ENCODE measurements around the gene ANKMY1. TPM values are rescaled to one million over a fixed set of nuclear protein-coding genes. Genes with fewer than 3 reads are reported as not detected.
"Not testable (repeated sequence)": the region's sequence is repeated elsewhere in the genome, so short reads cannot be mapped to it uniquely, and the experiment has no call there.

The ANKMY1 gene
- total RNA-seq, 1 donor from 2014 or later = 25.1 TPM

- intact Hi-C loops (cut with micrococcal nuclease) = loop anchor here (10.0 kb wide), 1 partner anchor 587 kb away; the partner anchor contains the start of gene PPP1R7
- Mint-ChIP-seq H3K9me3 (no peaks in the 10 kb centered on the region), H3K4me3 (ENCODE audit: low read depth) (peak overlapping the region; percentile 90), H3K27ac (peak overlapping the region; percentile 88), H3K36me3 (ENCODE audit: low read depth) (peaks cover 30% of the 10 kb centered on the region), H3K4me1 (ENCODE audit: low read depth) (peaks cover 54% of the 10 kb centered on the region), H3K27me3 (ENCODE audit: low read depth) (no peaks in the 10 kb centered on the region)
- DNase-seq (ENCODE audit: low spot score) = peak; percentile 24
These were observed 9.5 kb upstream of the ANKMY1 start for GRCh38 chr2:240567137-240567871.

GRCh38 chr2:240566203-240567136, 8.7 kb upstream of the ANKMY1 start:
- Mint-ChIP-seq H3K27me3 (ENCODE audit: low read depth) (no peaks in the 10 kb centered on the region), H3K27ac (peak overlapping the region; percentile 97), H3K36me3 (ENCODE audit: low read depth) (peaks cover 38% of the 10 kb centered on the region), H3K4me1 (ENCODE audit: low read depth) (peaks cover 61% of the 10 kb centered on the region), H3K4me3 (ENCODE audit: low read depth) (peak overlapping the region; percentile 94), H3K9me3 (no peaks in the 10 kb centered on the region)
- intact Hi-C loops (cut with micrococcal nuclease) = loop anchor here (1.0 to 10.0 kb wide), 3 partner anchors 55 to 588 kb away; partner anchors contain the start of gene PPP1R7
- peak; percentile 93 for DNase-seq (ENCODE audit: low spot score)

- no peaks in the 10 kb centered on the region for H3K27me3 Mint-ChIP-seq (ENCODE audit: low read depth)
- H3K4me1 Mint-ChIP-seq (ENCODE audit: low read depth) = peaks cover 59% of the 10 kb centered on the region
- no peaks in the 10 kb centered on the region for H3K9me3 Mint-ChIP-seq
- H3K4me3 Mint-ChIP-seq (ENCODE audit: low read depth) = peak overlapping the region; percentile 94
- peaks cover 41% of the 10 kb centered on the region for H3K36me3 Mint-ChIP-seq (ENCODE audit: low read depth)
- DNase-seq (ENCODE audit: low spot score) = peak; percentile 93
- intact Hi-C loops (cut with micrococcal nuclease) = loop anchor here (1.0 to 10.0 kb wide), 5 partner anchors 21 to 589 kb away; partner anchors contain the start of genes CAPN10, GPR35 and PPP1R7
- H3K27ac Mint-ChIP-seq = peak overlapping the region; percentile 97
These were observed 7.8 kb upstream of the ANKMY1 start for GRCh38 chr2:240565333-240566202.

GRCh38 chr2:240564561-240565332, 7.0 kb upstream of the ANKMY1 start:
- DNase-seq (ENCODE audit: low spot score) = peak; percentile 18
- Mint-ChIP-seq H3K4me3 (ENCODE audit: low read depth) (peak overlapping the region; percentile 94), H3K4me1 (ENCODE audit: low read depth) (peaks cover 57% of the 10 kb centered on the region), H3K36me3 (ENCODE audit: low read depth) (peaks cover 45% of the 10 kb centered on the region), H3K27me3 (ENCODE audit: low read depth) (no peaks in the 10 kb centered on the region), H3K27ac (peak overlapping the region; percentile 97), H3K9me3 (no peaks in the 10 kb centered on the region)
- intact Hi-C loops (cut with micrococcal nuclease) = loop anchor here (1.0 to 10.0 kb wide), 4 partner anchors 22 to 653 kb away; partner anchors contain the start of genes CAPN10, GPR35 and PPP1R7

- H3K4me3 Mint-ChIP-seq (ENCODE audit: low read depth) = peak overlapping the region; percentile 94
- intact Hi-C loops (cut with micrococcal nuclease) = loop anchor here (5.0 to 10.0 kb wide), 2 partner anchors 591 to 653 kb away; partner anchors contain the start of gene PPP1R7
- H3K27ac Mint-ChIP-seq = peak overlapping the region; percentile 97
- H3K9me3 Mint-ChIP-seq = no peaks in the 10 kb centered on the region
- H3K4me1 Mint-ChIP-seq (ENCODE audit: low read depth) = peaks cover 58% of the 10 kb centered on the region
- DNase-seq (ENCODE audit: low spot score) = no peak
- peaks cover 52% of the 10 kb centered on the region for H3K36me3 Mint-ChIP-seq (ENCODE audit: low read depth)
- H3K27me3 Mint-ChIP-seq (ENCODE audit: low read depth) = no peaks in the 10 kb centered on the region
These were observed 6.3 kb upstream of the ANKMY1 start for GRCh38 chr2:240563951-240564560.

GRCh38 chr2:240563231-240563630, 5.4 kb upstream of the ANKMY1 start:
- DNase-seq (ENCODE audit: low spot score); H3K4me3 Mint-ChIP-seq (ENCODE audit: low read depth); H3K27me3 Mint-ChIP-seq (ENCODE audit: low read depth); H3K27ac Mint-ChIP-seq; H3K9me3 Mint-ChIP-seq: not testable (repeated sequence)
- Mint-ChIP-seq H3K4me1 (ENCODE audit: low read depth) (peaks cover 66% of the 10 kb centered on the region), H3K36me3 (ENCODE audit: low read depth) (peaks cover 60% of the 10 kb centered on the region)
- intact Hi-C loops (cut with micrococcal nuclease) = loop anchor here (5.0 to 10.0 kb wide), 2 partner anchors 592 to 654 kb away; partner anchors contain the start of gene PPP1R7

GRCh38 chr2:240561325-240561971, 3.7 kb upstream of the ANKMY1 start:
- Mint-ChIP-seq H3K27ac (peak overlapping the region; percentile 87), H3K9me3 (no peaks in the 10 kb centered on the region), H3K4me1 (ENCODE audit: low read depth) (peaks cover 66% of the 10 kb centered on the region), H3K4me3 (ENCODE audit: low read depth) (peak overlapping the region; percentile 83), H3K36me3 (ENCODE audit: low read depth) (peaks cover 62% of the 10 kb centered on the region), H3K27me3 (ENCODE audit: low read depth) (no peaks in the 10 kb centered on the region)
- intact Hi-C loops (cut with micrococcal nuclease) = loop anchor here (1.0 to 10.0 kb wide), 8 partner anchors 25 to 753 kb away; partner anchors contain the start of genes CAPN10, GPC1, GPR35 and HDLBP
- DNase-seq (ENCODE audit: low spot score) = peak; percentile 10

- DNase-seq (ENCODE audit: low spot score) = peak; percentile 98
- no peaks in the 10 kb centered on the region for H3K27me3 Mint-ChIP-seq (ENCODE audit: low read depth)
- peaks cover 63% of the 10 kb centered on the region for H3K4me1 Mint-ChIP-seq (ENCODE audit: low read depth)
- H3K27ac Mint-ChIP-seq = peak overlapping the region; percentile 87
- no peaks in the 10 kb centered on the region for H3K9me3 Mint-ChIP-seq
- intact Hi-C loops (cut with micrococcal nuclease) = loop anchor here (1.0 to 10.0 kb wide), 8 partner anchors 26 to 754 kb away; partner anchors contain the start of genes CAPN10, GPC1, GPR35 and HDLBP
- peak overlapping the region; percentile 83 for H3K4me3 Mint-ChIP-seq (ENCODE audit: low read depth)
- H3K36me3 Mint-ChIP-seq (ENCODE audit: low read depth) = peaks cover 62% of the 10 kb centered on the region
These were observed 2.9 kb upstream of the ANKMY1 start for GRCh38 chr2:240560480-240561324.

- Mint-ChIP-seq H3K4me3 (ENCODE audit: low read depth) (peak within 1 kb of the TSS; percentile 86), H3K36me3 (ENCODE audit: low read depth) (peaks cover 57% of the 10 kb centered on the region), H3K4me1 (ENCODE audit: low read depth) (peaks cover 58% of the 10 kb centered on the region), H3K27ac (peak within 1 kb of the TSS; percentile 87), H3K27me3 (ENCODE audit: low read depth) (no peaks in the 10 kb centered on the region), H3K9me3 (no peaks in the 10 kb centered on the region)
- intact Hi-C loops (cut with micrococcal nuclease) = loop anchor here (2.0 to 10.0 kb wide), 5 partner anchors 125 to 755 kb away; partner anchors contain the start of genes GPC1, HDLBP, NDUFA10 and PPP1R7
- peak; percentile 88 for DNase-seq (ENCODE audit: low spot score)
These were observed 2.3 kb upstream of the ANKMY1 start, which contains the start of gene DUSP28 for GRCh38 chr2:240560084-240560479. Gene DUSP28 (plus strand): TSS chr2:240560357. CDS start chr2:240560685, 328 bp downstream.

GRCh38 chr2:240559286-240559685, 1.5 kb upstream of the ANKMY1 start:
- no peaks in the 10 kb centered on the region for H3K9me3 Mint-ChIP-seq
- H3K36me3 Mint-ChIP-seq (ENCODE audit: low read depth) = peaks cover 56% of the 10 kb centered on the region
- no peak for DNase-seq (ENCODE audit: low spot score)
- intact Hi-C loops (cut with micrococcal nuclease) = no loop called here
- H3K27ac Mint-ChIP-seq = peak overlapping the region; percentile 78
- H3K4me1 Mint-ChIP-seq (ENCODE audit: low read depth) = peaks cover 50% of the 10 kb centered on the region
- H3K27me3 Mint-ChIP-seq (ENCODE audit: low read depth) = no peaks in the 10 kb centered on the region
- peak overlapping the region; percentile 86 for H3K4me3 Mint-ChIP-seq (ENCODE audit: low read depth)
